ENCODE results near the gene TNP2.
A peak's percentile ranks its signal among the peaks of the same experiment; 100 is the strongest.

Gene TNP2

GRCh38 chr16:11277607-11278337 lies 8.6 kb upstream of the TNP2 start:
- DNase-seq (ENCODE audit: low read depth in 2 of 2), result no peak

- no peak for DNase-seq (ENCODE audit: low read depth in 2 of 2)
Observed at GRCh38 chr16:11276896-11277593, 7.9 kb upstream of the TNP2 start.

GRCh38 chr16:11276143-11276895 lies 7.2 kb upstream of the TNP2 start, which contains the start of gene PRM2:
Gene PRM2 (minus strand): TSS chr16:11276480. CDS start chr16:11276370, 110 bp downstream.
- DNase-seq (ENCODE audit: low read depth in 2 of 2), result no peak

GRCh38 chr16:11274964-11275363 lies 5.8 kb upstream of the TNP2 start:
- no peak for DNase-seq (ENCODE audit: low read depth in 2 of 2)

- DNase-seq (ENCODE audit: low read depth in 2 of 2), result no peak
Observed at GRCh38 chr16:11273721-11274324, 4.7 kb upstream of the TNP2 start.

- no peak for DNase-seq (ENCODE audit: low read depth in 2 of 2)
Observed at GRCh38 chr16:11272921-11273720, 4.0 kb upstream of the TNP2 start, which contains the start of gene PRM3. Gene PRM3 (minus strand): TSS chr16:11273629. CDS start chr16:11273595, 34 bp downstream.

GRCh38 chr16:11272484-11272883 lies 3.4 kb upstream of the TNP2 start:
- no peak for DNase-seq (ENCODE audit: low read depth in 2 of 2)

GRCh38 chr16:11271610-11272009 lies 2.5 kb upstream of the TNP2 start:
- DNase-seq (ENCODE audit: low read depth in 2 of 2), result no peak

GRCh38 chr16:11270602-11271162 lies 1.6 kb upstream of the TNP2 start:
- no peak for DNase-seq (ENCODE audit: low read depth in 2 of 2)

GRCh38 chr16:11265124-11265523 lies 4.0 kb downstream of the TNP2 start:
- DNase-seq (ENCODE audit: low read depth in 2 of 2), result no peak

- DNase-seq (ENCODE audit: low read depth in 2 of 2), result no peak
Observed at GRCh38 chr16:11264155-11264832, 4.8 kb downstream of the TNP2 start.

- no peak for DNase-seq (ENCODE audit: low read depth in 2 of 2)
Observed at GRCh38 chr16:11263737-11264136, 5.4 kb downstream of the TNP2 start.

- DNase-seq (ENCODE audit: low read depth in 2 of 2), result no peak
Observed at GRCh38 chr16:11262915-11263314, 6.2 kb downstream of the TNP2 start.

GRCh38 chr16:11260596-11260966 lies 8.5 kb downstream of the TNP2 start:
- DNase-seq (ENCODE audit: low read depth in 2 of 2), result no peak

- no peak for DNase-seq (ENCODE audit: low read depth in 2 of 2)
Observed at GRCh38 chr16:11259655-11260595, 9.2 kb downstream of the TNP2 start.

GRCh38 chr16:11258553-11259492 lies 10.3 kb downstream of the TNP2 start:
- no peak for DNase-seq (ENCODE audit: low read depth in 2 of 2)

GRCh38 chr16:11257131-11257938 lies 11.8 kb downstream of the TNP2 start:
- peak in 1 of 2 donors; percentile 29 for DNase-seq (ENCODE audit: low read depth in 2 of 2)

Data from stimulated activated CD4-positive, alpha-beta T cell treated with anti-CD3 and anti-CD28 coated beads, Interleukin-1b, Interleukin-23, amount 100 ng/mL, for 1 hour (primary cell).